IMR-90 (cell line): ENCODE results near the gene RALGAPA2. TPM values are rescaled to one million over a fixed set of nuclear protein-coding genes. Genes with fewer than 3 reads are reported as not detected.

ENCODE experiments used
- ATAC-seq: fragments of 200-7000 bp; cut with Tn5 transposase; 2 replicates; pipeline ENCODE4 v1.9.1; 2020; ENCODE audit warnings: low read depth, mild to moderate bottlenecking, moderate library complexity
- BruUV-seq: library from RNA; stranded (reverse); fragments of 400-500 nt; replicated peaks from 2 replicates; lab custom pipeline; 2021; lab: Mats Ljungman, UMichigan
- CTCF ChIA-PET: fragments of 300-600 bp; formaldehyde crosslinking; extraction: SDS; loops from one replicate; lab custom pipeline; 2021; ENCODE audit warnings: antibody characterized with exemption; lab: Yijun Ruan, JAX
- POLR2A ChIA-PET: fragments of 300-600 bp; sonication (Branson Sonifier 250); formaldehyde crosslinking; loops from one replicate; lab custom pipeline; 2022; ENCODE audit warnings: antibody characterized with exemption; ENCODE audit not compliant: unreplicated experiment; lab: Charles Lee
- DNase-seq: peaks from one replicate; pipeline ENCODE4 v3.0.0; 2013
- H2AFZ ChIP-seq: replicated peaks from 2 replicates; pipeline ENCODE3; 2013; ENCODE audit warnings: low read length, mild to moderate bottlenecking; ENCODE audit not compliant: poor library complexity
- H2AK5ac ChIP-seq: 2 replicates; pipeline ENCODE4 v1.6.1; 2013; ENCODE audit warnings: low read depth, low read length, inconsistent platforms
- H2AK9ac ChIP-seq: replicated peaks from 2 replicates; pipeline ENCODE3; 2013; ENCODE audit warnings: mild to moderate bottlenecking, low read depth, low read length, moderate library complexity; ENCODE audit not compliant: poor library complexity
- H2BK120ac ChIP-seq: 2 replicates; pipeline ENCODE4 v1.6.1; 2013; ENCODE audit warnings: low read depth, low read length, inconsistent platforms
- H2BK15ac ChIP-seq: 3 replicates; pipeline ENCODE4 v1.6.1; 2013; ENCODE audit warnings: low read depth, low read length, inconsistent platforms
- H2BK20ac ChIP-seq: 2 replicates; pipeline ENCODE4 v1.6.1; 2013; ENCODE audit warnings: low read depth, mild to moderate bottlenecking, inconsistent platforms, low read length, moderate library complexity
- H2BK5ac ChIP-seq: 2 replicates; pipeline ENCODE4 v1.6.1; 2013; ENCODE audit warnings: mild to moderate bottlenecking, low read depth, low read length, inconsistent platforms; ENCODE audit not compliant: poor library complexity, severe bottlenecking
- H3K14ac ChIP-seq: replicated peaks from 2 replicates; pipeline ENCODE4 v1.6.1; 2013; ENCODE audit warnings: low read depth, low read length, inconsistent platforms
- H3K18ac ChIP-seq: 2 replicates; pipeline ENCODE4 v1.6.1; 2013; ENCODE audit warnings: low read depth, low read length, control low read depth
- H3K23ac ChIP-seq: 2 replicates; pipeline ENCODE4 v1.6.1; 2013; ENCODE audit warnings: low read depth, low read length, inconsistent platforms
- H3K27ac ChIP-seq: 2 replicates; pipeline ENCODE4 v1.5.1; 2013; ENCODE audit warnings: mild to moderate bottlenecking, control low read depth, low read length; ENCODE audit not compliant: insufficient read depth
- H3K27me3 ChIP-seq: 2 replicates; pipeline ENCODE4 v1.6.1; 2013; ENCODE audit warnings: low read length; ENCODE audit not compliant: control insufficient read depth, insufficient read depth
- H3K36me3 ChIP-seq: 2 replicates; pipeline ENCODE4 v1.6.1; 2013; ENCODE audit warnings: low read length, mixed read lengths; ENCODE audit not compliant: control insufficient read depth, insufficient read depth
- H3K4ac ChIP-seq: 2 replicates; pipeline ENCODE4 v1.6.1; 2013; ENCODE audit warnings: low read depth, low read length, inconsistent platforms
- H3K4me1 ChIP-seq: 2 replicates; pipeline ENCODE4 v1.6.1; 2013; ENCODE audit warnings: low read length, mixed read lengths; ENCODE audit not compliant: control insufficient read depth, insufficient read depth
- H3K4me2 ChIP-seq: 2 replicates; pipeline ENCODE4 v1.6.1; 2013; ENCODE audit warnings: low read depth, mild to moderate bottlenecking, control low read depth, low read length, moderate library complexity
- H3K4me3 ChIP-seq: 2 replicates; pipeline ENCODE4 v1.5.1; 2013; ENCODE audit warnings: low read depth, mild to moderate bottlenecking, control low read depth, low read length, moderate library complexity; ENCODE audit not compliant: insufficient read depth
- H3K56ac ChIP-seq: 2 replicates; pipeline ENCODE4 v1.6.1; 2013; ENCODE audit warnings: low read length, inconsistent platforms; ENCODE audit not compliant: insufficient read depth; ENCODE audit errors: extremely low read depth
- H3K79me1 ChIP-seq, 2 experiments: 2 replicates each; pipeline ENCODE4 v1.6.1; 2013; ENCODE audit warnings: low read length in 2 of 2, inconsistent platforms in 1 of 2, low read depth in 1 of 2
- H3K9ac ChIP-seq: 2 replicates; pipeline ENCODE4 v1.6.1; 2013; ENCODE audit warnings: low read depth, low read length, control low read depth
- H3K9me1 ChIP-seq: 2 replicates; pipeline ENCODE4 v1.6.1; 2013; ENCODE audit warnings: low read length, inconsistent platforms; ENCODE audit not compliant: insufficient read depth
- H3K9me3 ChIP-seq: 2 replicates; pipeline ENCODE4 v1.6.1; 2013; ENCODE audit warnings: low read length; ENCODE audit not compliant: control insufficient read depth, insufficient read depth
- H4K20me1 ChIP-seq: 2 replicates; pipeline ENCODE4 v1.6.1; 2013; ENCODE audit warnings: low read length, inconsistent platforms; ENCODE audit not compliant: insufficient read depth
- H4K5ac ChIP-seq: 2 replicates; pipeline ENCODE4 v1.6.1; 2013; ENCODE audit warnings: mild to moderate bottlenecking, low read depth, low read length, control low read depth
- H4K8ac ChIP-seq, 2 experiments: 2 replicates each; pipeline ENCODE4 v1.6.1; 2013; ENCODE audit warnings: low read depth in 2 of 2, low read length in 2 of 2, control low read depth in 1 of 2, inconsistent platforms in 1 of 2
- H4K91ac ChIP-seq: 2 replicates; pipeline ENCODE4 v1.6.1; 2013; ENCODE audit warnings: low read depth, low read length, inconsistent platforms; ENCODE audit not compliant: insufficient read depth
- BHLHE40 ChIP-seq: fragments of 150-350 bp; IDR thresholded peaks from 2 replicates; pipeline ENCODE4 v1.6.1; 2016; ENCODE audit warnings: mild to moderate bottlenecking, low read depth, low read length
- CEBPB ChIP-seq: IDR thresholded peaks from 2 replicates; pipeline ENCODE4 v1.6.1; 2012; ENCODE audit warnings: low read depth, low read length, improper control_type of control experiment
- CHD1 ChIP-seq: IDR thresholded peaks from 2 replicates; pipeline ENCODE4 v1.6.1; 2012; ENCODE audit warnings: low read depth, low read length, improper control_type of control experiment
- FOS ChIP-seq: fragments of 150-350 bp; IDR thresholded peaks from 2 replicates; pipeline ENCODE4 v1.6.1; 2016; ENCODE audit warnings: low read depth, low read length
- MAFK ChIP-seq: IDR thresholded peaks from 2 replicates; pipeline ENCODE4 v1.6.1; 2012; ENCODE audit warnings: low read depth, low read length, improper control_type of control experiment
- MAZ ChIP-seq: IDR thresholded peaks from 2 replicates; pipeline ENCODE4 v1.6.1; 2012; ENCODE audit warnings: low read depth, mild to moderate bottlenecking, low read length, improper control_type of control experiment, moderate library complexity, borderline replicate concordance
- MXI1 ChIP-seq: IDR thresholded peaks from 2 replicates; pipeline ENCODE4 v1.6.1; 2012; ENCODE audit warnings: low read depth, mild to moderate bottlenecking, low read length, moderate library complexity, borderline replicate concordance
- NFE2L2 ChIP-seq: fragments of 150-350 bp; IDR thresholded peaks from 2 replicates; pipeline ENCODE4 v1.6.1; 2016; ENCODE audit warnings: low read depth, mild to moderate bottlenecking, low read length
- POLR2A ChIP-seq: IDR thresholded peaks from 2 replicates; pipeline ENCODE4 v1.6.1; 2012; ENCODE audit warnings: mild to moderate bottlenecking, low read depth, low read length
- RAD21 ChIP-seq: IDR thresholded peaks from 2 replicates; pipeline ENCODE4 v1.6.1; 2012; ENCODE audit warnings: low read length, improper control_type of control experiment
- RCOR1 ChIP-seq: IDR thresholded peaks from 2 replicates; pipeline ENCODE4 v1.6.1; 2012; ENCODE audit warnings: mild to moderate bottlenecking, low read length, improper control_type of control experiment; ENCODE audit not compliant: insufficient replicate concordance
- RFX5 ChIP-seq: IDR thresholded peaks from 2 replicates; pipeline ENCODE4 v1.8.0; 2012; ENCODE audit warnings: low read depth, mild to moderate bottlenecking, low read length, moderate library complexity
- SMC3 ChIP-seq: fragments of 150-350 bp; IDR thresholded peaks from 2 replicates; pipeline ENCODE4 v1.6.1; 2016; ENCODE audit warnings: low read depth, mild to moderate bottlenecking, antibody characterized with exemption, low read length, moderate library complexity
- WGBS, 2 experiments: methylation state at CpG; one replicate each; pipeline versions ENCODE4 v1.1.5 to v1.1.7; 2013; ENCODE audit warnings: missing lambda C conversion rate in 2 of 2; ENCODE audit not compliant: insufficient read length in 1 of 2; ENCODE audit errors: extremely low coverage in 2 of 2; 5-methylcytosine and 5-hydroxymethylcytosine counted together
- dilution Hi-C: fragments of 300-500 bp; cut with HindIII; formaldehyde crosslinking; loops from one replicate; pipeline ENCODE4 v1.14.3; 2018; ENCODE audit warnings: low sequenced_read_pairs; ENCODE audit not compliant: unreplicated experiment
- in situ Hi-C: fragments of 300-500 bp; cut with MboI; formaldehyde crosslinking; loops from 3 replicates; pipeline ENCODE4 v1.14.3; 2019; ENCODE audit warnings: low sequenced_read_pairs, inconsistent platforms, mixed read lengths
- intact Hi-C: fragments of 100-400 bp; cut with micrococcal nuclease; formaldehyde crosslinking; loops from 2 replicates; pipeline ENCODE4 v1.10.0; 2022
- polyA plus RNA-seq, 3 experiments: library from polyadenylated mRNA; depleted of rRNA; stranded (reverse); fragments of >200 nt; gene quantifications; 2 replicates each; pipeline ENCODE4 v1.2.3, GENCODE V29; 2012; ENCODE audit warnings: low replicate concordance in 1 of 3
- total RNA-seq: library from RNA; depleted of rRNA; stranded (reverse); fragments of >200 nt; gene quantifications from 2 replicates; pipeline ENCODE4 v1.2.3, GENCODE V29; 2012
- TF ChIP-seq, protein P1 (sequence below): conservative IDR thresholded peaks from 2 replicates; pipeline ENCODE4 v1.5.1; 2012; ENCODE audit warnings: mild to moderate bottlenecking, low read depth, low read length, improper control_type of control experiment
- TF ChIP-seq, protein P2 (sequence below): fragments of 150-350 bp; IDR thresholded peaks from 2 replicates; pipeline ENCODE4 v1.6.1; 2016; ENCODE audit warnings: low read depth, mild to moderate bottlenecking, low read length, moderate library complexity, borderline replicate concordance
- TF ChIP-seq, protein P3 (sequence below): fragments of 150-350 bp; IDR thresholded peaks from 2 replicates; pipeline ENCODE4 v1.6.1; 2017; ENCODE audit warnings: mild to moderate bottlenecking, antibody characterized with exemption, low read length, low read depth

The RALGAPA2 gene
- total and polyA plus RNA-seq, 2 of the 4 experiments (the other 2 are of a cell fraction), result 1.3 to 3.9 TPM

DNA sequence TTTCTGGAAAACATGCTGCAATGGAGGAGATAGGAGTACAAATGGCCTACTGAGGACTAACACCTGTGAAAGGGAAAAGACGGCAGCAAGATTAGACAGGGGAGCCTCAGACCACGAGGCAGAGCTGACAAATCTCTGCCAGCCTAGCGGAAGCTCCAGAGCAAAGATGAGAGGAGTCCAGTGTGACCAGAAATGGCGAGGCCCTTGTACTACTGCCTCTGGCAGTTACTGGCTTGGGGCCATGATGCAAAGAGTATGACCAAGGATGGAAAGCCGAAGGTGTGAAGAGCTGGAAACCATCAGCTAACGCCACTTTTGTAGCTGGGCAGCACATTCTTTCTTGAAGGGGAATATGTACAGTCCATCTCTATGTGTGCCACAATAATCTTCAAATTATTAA, 55.4 kb downstream of the RALGAPA2 start:
- Histone ChIP-seq H2BK120ac (no peak overlapping the region), H3K9me3 (no peaks in the 10 kb centered on the region), H3K9me1 (no peaks in the 10 kb centered on the region; the same call in 1 of the 2 replicates), H3K23ac (no peak overlapping the region), H3K9ac (no peak overlapping the region), H4K5ac (no peak overlapping the region), H3K18ac (no peak overlapping the region), H3K27me3 (no peaks in the 10 kb centered on the region), H4K20me1 (no peaks in the 10 kb centered on the region), H3K36me3 (no peaks in the 10 kb centered on the region), H2BK20ac (no peak overlapping the region), H3K4me1 (no peaks in the 10 kb centered on the region), H3K4me2 (no peak overlapping the region), H4K91ac (no peak overlapping the region), H4K8ac (no peak overlapping the region), H3K14ac (no peak overlapping the region), H3K4ac (no peak overlapping the region), H2AFZ (no peak overlapping the region), H3K27ac (no peak overlapping the region), H3K4me3 (no peak overlapping the region), H2AK5ac (no peak overlapping the region), H2BK5ac (no peak overlapping the region), H2AK9ac (no peak overlapping the region), H3K79me1 (no peaks in the 10 kb centered on the region), H3K56ac (no peak overlapping the region), H2BK15ac (no peak overlapping the region)
- TF ChIP-seq SMC3, result no peak
- no peak for TF ChIP-seq FOS
- TF ChIP-seq MAZ, result no peak
- TF ChIP-seq MAFK, result no peak
- TF ChIP-seq RAD21, result no peak
- TF ChIP-seq RFX5, result no peak
- TF ChIP-seq POLR2A, result no peak
- no peak for TF ChIP-seq CEBPB
- no peak for TF ChIP-seq NFE2L2
- no peak for TF ChIP-seq BHLHE40
- no peak for TF ChIP-seq CHD1
- TF ChIP-seq, protein P1, sequence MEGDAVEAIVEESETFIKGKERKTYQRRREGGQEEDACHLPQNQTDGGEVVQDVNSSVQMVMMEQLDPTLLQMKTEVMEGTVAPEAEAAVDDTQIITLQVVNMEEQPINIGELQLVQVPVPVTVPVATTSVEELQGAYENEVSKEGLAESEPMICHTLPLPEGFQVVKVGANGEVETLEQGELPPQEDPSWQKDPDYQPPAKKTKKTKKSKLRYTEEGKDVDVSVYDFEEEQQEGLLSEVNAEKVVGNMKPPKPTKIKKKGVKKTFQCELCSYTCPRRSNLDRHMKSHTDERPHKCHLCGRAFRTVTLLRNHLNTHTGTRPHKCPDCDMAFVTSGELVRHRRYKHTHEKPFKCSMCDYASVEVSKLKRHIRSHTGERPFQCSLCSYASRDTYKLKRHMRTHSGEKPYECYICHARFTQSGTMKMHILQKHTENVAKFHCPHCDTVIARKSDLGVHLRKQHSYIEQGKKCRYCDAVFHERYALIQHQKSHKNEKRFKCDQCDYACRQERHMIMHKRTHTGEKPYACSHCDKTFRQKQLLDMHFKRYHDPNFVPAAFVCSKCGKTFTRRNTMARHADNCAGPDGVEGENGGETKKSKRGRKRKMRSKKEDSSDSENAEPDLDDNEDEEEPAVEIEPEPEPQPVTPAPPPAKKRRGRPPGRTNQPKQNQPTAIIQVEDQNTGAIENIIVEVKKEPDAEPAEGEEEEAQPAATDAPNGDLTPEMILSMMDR, result no peak
- TF ChIP-seq, protein P2, sequence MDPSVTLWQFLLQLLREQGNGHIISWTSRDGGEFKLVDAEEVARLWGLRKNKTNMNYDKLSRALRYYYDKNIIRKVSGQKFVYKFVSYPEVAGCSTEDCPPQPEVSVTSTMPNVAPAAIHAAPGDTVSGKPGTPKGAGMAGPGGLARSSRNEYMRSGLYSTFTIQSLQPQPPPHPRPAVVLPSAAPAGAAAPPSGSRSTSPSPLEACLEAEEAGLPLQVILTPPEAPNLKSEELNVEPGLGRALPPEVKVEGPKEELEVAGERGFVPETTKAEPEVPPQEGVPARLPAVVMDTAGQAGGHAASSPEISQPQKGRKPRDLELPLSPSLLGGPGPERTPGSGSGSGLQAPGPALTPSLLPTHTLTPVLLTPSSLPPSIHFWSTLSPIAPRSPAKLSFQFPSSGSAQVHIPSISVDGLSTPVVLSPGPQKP, result no peak
- TF ChIP-seq MXI1, result no peak
- TF ChIP-seq, protein P3, sequence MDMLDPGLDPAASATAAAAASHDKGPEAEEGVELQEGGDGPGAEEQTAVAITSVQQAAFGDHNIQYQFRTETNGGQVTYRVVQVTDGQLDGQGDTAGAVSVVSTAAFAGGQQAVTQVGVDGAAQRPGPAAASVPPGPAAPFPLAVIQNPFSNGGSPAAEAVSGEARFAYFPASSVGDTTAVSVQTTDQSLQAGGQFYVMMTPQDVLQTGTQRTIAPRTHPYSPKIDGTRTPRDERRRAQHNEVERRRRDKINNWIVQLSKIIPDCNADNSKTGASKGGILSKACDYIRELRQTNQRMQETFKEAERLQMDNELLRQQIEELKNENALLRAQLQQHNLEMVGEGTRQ, result no peak
- TF ChIP-seq RCOR1, result no peak
- no peak for ATAC-seq
- BruUV-seq, result no TSS peak
- ChIA-PET POLR2A (interaction anchor here (0.6 kb wide), 1 partner anchor 46 kb away, joined by 3 read pairs; no protein-coding TSS in a partner anchor), CTCF (interaction anchor here (0.6 kb wide), 1 partner anchor 286 kb away, joined by 3 read pairs; no protein-coding TSS in a partner anchor)
- 68% methylated on average over 4 of the region's 6 CpGs; no CpG with 5 or more reads in 1 of the 2 experiments for WGBS, 2 experiments
- in situ Hi-C loops, result no loop called here
- dilution Hi-C loops, result no loop called here
- no peak for DNase-seq
- intact Hi-C loops, result no loop called here
